Retina (tissue), 1 donor: ENCODE measurements around the gene CD2AP.
"Not testable (repeated sequence)": the region's sequence is repeated elsewhere in the genome, so short reads cannot be mapped to it uniquely, and the experiment has no call there.

Source experiments
- DNase-seq: peaks from one replicate; pipeline ENCODE4 v3.0.0-alpha.2; 2016

Gene CD2AP

GRCh38 chr6:47574789-47575188 lies 97.2 kb downstream of the CD2AP start:
- no peak for DNase-seq

- no peak for DNase-seq
Observed at GRCh38 chr6:47579040-47579439, 101.5 kb downstream of the CD2AP start.

GRCh38 chr6:47581591-47581990 lies 104.0 kb downstream of the CD2AP start:
- no peak for DNase-seq

- DNase-seq = no peak
Observed at GRCh38 chr6:47587493-47587892, 109.9 kb downstream of the CD2AP start.

- no peak for DNase-seq
Observed at GRCh38 chr6:47592131-47592840, 114.7 kb downstream of the CD2AP start.

GRCh38 chr6:47593979-47594378 lies 116.4 kb downstream of the CD2AP start:
- DNase-seq = no peak

GRCh38 chr6:47595785-47596184 lies 118.2 kb downstream of the CD2AP start:
- no peak for DNase-seq

- DNase-seq = no peak
Observed at GRCh38 chr6:47598367-47598766, 120.8 kb downstream of the CD2AP start.

GRCh38 chr6:47599512-47599911 lies 121.9 kb downstream of the CD2AP start:
- DNase-seq = no peak

- DNase-seq = no peak
Observed at GRCh38 chr6:47603227-47603626, 125.6 kb downstream of the CD2AP start.

GRCh38 chr6:47603995-47604394 lies 126.4 kb downstream of the CD2AP start:
- no peak for DNase-seq

- no peak for DNase-seq
Observed at GRCh38 chr6:47621838-47622449, 144.4 kb downstream of the CD2AP start.

GRCh38 chr6:47626782-47627181 lies 149.2 kb downstream of the CD2AP start:
- no peak for DNase-seq

- no peak for DNase-seq
Observed at GRCh38 chr6:47628448-47629272, 151.1 kb downstream of the CD2AP start.

GRCh38 chr6:47629954-47630353 lies 152.4 kb downstream of the CD2AP start:
- DNase-seq = no peak

- no peak for DNase-seq
Observed at GRCh38 chr6:47630587-47630986, 153.0 kb downstream of the CD2AP start.

GRCh38 chr6:47631269-47631772 lies 153.7 kb downstream of the CD2AP start:
- peak; percentile 84 for DNase-seq

- no peak for DNase-seq
Observed at GRCh38 chr6:47631797-47632196, 154.2 kb downstream of the CD2AP start.

- DNase-seq = peak; percentile 28
Observed at GRCh38 chr6:47633141-47633540, 155.6 kb downstream of the CD2AP start.

- no peak for DNase-seq
Observed at GRCh38 chr6:47634210-47635047, 156.8 kb downstream of the CD2AP start.

- DNase-seq = no peak
Observed at GRCh38 chr6:47646689-47647088, 169.1 kb downstream of the CD2AP start.

GRCh38 chr6:47647188-47647587 lies 169.6 kb downstream of the CD2AP start:
- no peak for DNase-seq

- DNase-seq = not testable (repeated sequence)
Observed at GRCh38 chr6:47647626-47648025, 170.0 kb downstream of the CD2AP start.
